K562 (cell line): ENCODE measurements around the gene SIRT7. TPM values are rescaled to one million over a fixed set of nuclear protein-coding genes. Genes with fewer than 3 reads are reported as not detected.
A peak's percentile ranks its signal among the peaks of the same experiment; 100 is the strongest.

Experiments
- MGA ChIP-seq: fragments of 450-650 bp; IDR thresholded peaks from 2 replicates; pipeline ENCODE4 v1.6.1; 2016; ENCODE audit warnings: mild to moderate bottlenecking, moderate library complexity
- POLR2AphosphoS5 ChIP-seq: IDR thresholded peaks from 2 replicates; pipeline ENCODE4 v1.6.1; 2011; ENCODE audit warnings: mild to moderate bottlenecking, low read depth, low read length, moderate library complexity; ENCODE audit not compliant: control insufficient read depth, insufficient read depth
- ZNF24 ChIP-seq: fragments of 450-650 bp; IDR thresholded peaks from 2 replicates; pipeline ENCODE4 v1.6.1; 2016
- polyA plus RNA-seq, 8 experiments: library from polyadenylated mRNA; depleted of rRNA in 4 of 8; stranded (reverse) in 5 of 8; unstranded in 3 of 8; fragments of >200 nt; fragmentation: Nextera tagmentation in 2 of 8; fragmentation: Illumina TruSeq in 1 of 8; extraction: Ambion mirVana in 2 of 8; extraction: Trizol in 1 of 8; gene quantifications; 2 replicates each; pipeline versions ENCODE4 v1.2.1 to v1.2.3, GENCODE V29; 2011 to 2014; ENCODE audit warnings: inconsistent platforms in 1 of 8, missing spikeins in 1 of 8
- total RNA-seq, 7 experiments: library from RNA; depleted of rRNA in 6 of 7; stranded (reverse); fragments of >200 nt in 6 of 7; fragmentation: Illumina TruSeq in 2 of 7; extraction: Trizol in 2 of 7; gene quantifications; 2 replicates each; pipeline versions ENCODE4 v1.2.1 to v1.2.3, GENCODE V29; 2011 to 2021; ENCODE audit warnings: low replicate concordance in 1 of 7

SIRT7 gene
- total and polyA plus RNA-seq, 9 of the 15 experiments (the other 6 are each of a cell fraction or from before 2014, with no cell fraction given) = 1.6 to 54.8 (median 20.3) TPM

- TF ChIP-seq MGA (no peak), ZNF24 (no peak), POLR2AphosphoS5 (peak; percentile 3; the same call in 1 of the 2 replicates)
Measured at GRCh38 chr17:81921537-81921862, 3.5 kb upstream of the SIRT7 start (continued).
